AG09309 (cell line): ENCODE measurements around the gene UNC119.

Source experiments
- DNase-seq: peaks from one replicate; pipeline ENCODE4 v3.0.0-alpha.2; 2010; ENCODE audit warnings: low read depth
- H3K4me3 ChIP-seq: 2 replicates; pipeline ENCODE4 v1.5.1; 2011; ENCODE audit warnings: mild to moderate bottlenecking, low read depth, low read length, moderate library complexity; ENCODE audit not compliant: control insufficient read depth
- CTCF ChIP-seq: IDR thresholded peaks from 2 replicates; pipeline ENCODE4 v1.5.1; 2011; ENCODE audit warnings: mild to moderate bottlenecking, low read depth, low read length, inconsistent platforms; ENCODE audit not compliant: insufficient read depth, control insufficient read depth; ENCODE audit errors: missing control alignments

The UNC119 gene

GRCh38 chr17:28515518-28515917 lies 36.9 kb downstream of the UNC119 start:
- no peak overlapping the region for H3K4me3 ChIP-seq
- DNase-seq = no peak
- TF ChIP-seq CTCF = no peak

- TF ChIP-seq CTCF = no peak
- DNase-seq = no peak
- no peak overlapping the region for H3K4me3 ChIP-seq
Observed at GRCh38 chr17:28514561-28515002, 37.8 kb downstream of the UNC119 start.

GRCh38 chr17:28513476-28513875 lies 38.9 kb downstream of the UNC119 start:
- no peak for TF ChIP-seq CTCF
- no peak for DNase-seq
- no peak overlapping the region for H3K4me3 ChIP-seq

GRCh38 chr17:28511858-28512461 lies 40.5 kb downstream of the UNC119 start:
- no peak for DNase-seq
- H3K4me3 ChIP-seq = no peak overlapping the region
- TF ChIP-seq CTCF = no peak

- no peak overlapping the region for H3K4me3 ChIP-seq
- TF ChIP-seq CTCF = no peak
- DNase-seq = no peak
Observed at GRCh38 chr17:28509789-28510188, 42.6 kb downstream of the UNC119 start.

- no peak for DNase-seq
- no peak for TF ChIP-seq CTCF
- no peak overlapping the region for H3K4me3 ChIP-seq
Observed at GRCh38 chr17:28508211-28508724, 44.2 kb downstream of the UNC119 start.
